Measurements from ENCODE around the gene HBZ. TPM values are rescaled to one million over a fixed set of nuclear protein-coding genes. Genes with fewer than 3 reads are reported as not detected.
"Not testable (repeated sequence)": the region's sequence is repeated elsewhere in the genome, so short reads cannot be mapped to it uniquely, and the experiment has no call there.

HBZ gene
- 0.30 TPM for polyA plus RNA-seq (ENCODE audit: insufficient read length)
- long read RNA-seq, donor 1, result 0 reads
- long read RNA-seq, donor 2, result 0 reads
- long read RNA-seq, donor 3, result 0 reads
- long read RNA-seq, donor 4, result 0 reads
- long read RNA-seq, donor 5, transcript HBZ-201 (3 exons, 755 nt), result major isoform, 6 of 6 reads
- long read RNA-seq, donor 5, partial matches to known transcripts, result 0 of 6 reads
- long read RNA-seq, donor 5, other reads (novel, unspliced or antisense), result 0 of 6 reads
- long read RNA-seq, donor 6, transcript HBZ-201 (3 exons, 755 nt), result major isoform, 13 of 13 reads
- long read RNA-seq, donor 6, partial matches to known transcripts, result 0 of 13 reads
- long read RNA-seq, donor 6, other reads (novel, unspliced or antisense), result 0 of 13 reads
- long read RNA-seq, donor 7, transcript HBZ-201 (3 exons, 755 nt), result major isoform, 8 of 8 reads
- long read RNA-seq, donor 7, partial matches to known transcripts, result 0 of 8 reads
- long read RNA-seq, donor 7, other reads (novel, unspliced or antisense), result 0 of 8 reads
- long read RNA-seq, donor 8, result 0 reads

- DNase-seq, result no peak
These were observed at the start of gene HBZ for GRCh38 chr16:152141-153128. HBZ (plus strand) TSS chr16:152644; CDS start chr16:152910, 266 bp downstream.

- no peak for DNase-seq
These were observed 48.1 kb upstream of the HBZ start for GRCh38 chr16:104355-104754.

GRCh38 chr16:104928-105327 is 47.5 kb upstream of the HBZ start:
- DNase-seq, result no peak

GRCh38 chr16:105521-105920 is 46.9 kb upstream of the HBZ start:
- no peak for DNase-seq

GRCh38 chr16:106623-107324 is 45.7 kb upstream of the HBZ start:
- DNase-seq, result peak; percentile 71

- DNase-seq, result no peak
These were observed 40.1 kb upstream of the HBZ start for GRCh38 chr16:112153-112840.

- DNase-seq, result no peak
These were observed 38.1 kb upstream of the HBZ start for GRCh38 chr16:114327-114726.

GRCh38 chr16:116015-116414 is 36.4 kb upstream of the HBZ start:
- no peak for DNase-seq

- DNase-seq, result peak; percentile 64
These were observed 34.8 kb upstream of the HBZ start for GRCh38 chr16:117379-118365.

- no peak for DNase-seq
These were observed 33.6 kb upstream of the HBZ start for GRCh38 chr16:118857-119256.

GRCh38 chr16:119295-119694 is 33.1 kb upstream of the HBZ start:
- no peak for DNase-seq

GRCh38 chr16:119835-120491 is 32.5 kb upstream of the HBZ start:
- DNase-seq, result no peak

GRCh38 chr16:120756-121155 is 31.7 kb upstream of the HBZ start:
- DNase-seq, result no peak

- DNase-seq, result no peak
These were observed 30.1 kb upstream of the HBZ start for GRCh38 chr16:122361-122760.

GRCh38 chr16:123558-124350 is 28.7 kb upstream of the HBZ start:
- DNase-seq, result not testable (repeated sequence)

GRCh38 chr16:125011-125410 is 27.4 kb upstream of the HBZ start:
- no peak for DNase-seq

- no peak for DNase-seq
These were observed 23.4 kb upstream of the HBZ start for GRCh38 chr16:129075-129474.

- no peak for DNase-seq
These were observed 21.8 kb upstream of the HBZ start for GRCh38 chr16:130533-131173.
